ENCODE results near the gene CHD6.

Gene CHD6

DNA sequence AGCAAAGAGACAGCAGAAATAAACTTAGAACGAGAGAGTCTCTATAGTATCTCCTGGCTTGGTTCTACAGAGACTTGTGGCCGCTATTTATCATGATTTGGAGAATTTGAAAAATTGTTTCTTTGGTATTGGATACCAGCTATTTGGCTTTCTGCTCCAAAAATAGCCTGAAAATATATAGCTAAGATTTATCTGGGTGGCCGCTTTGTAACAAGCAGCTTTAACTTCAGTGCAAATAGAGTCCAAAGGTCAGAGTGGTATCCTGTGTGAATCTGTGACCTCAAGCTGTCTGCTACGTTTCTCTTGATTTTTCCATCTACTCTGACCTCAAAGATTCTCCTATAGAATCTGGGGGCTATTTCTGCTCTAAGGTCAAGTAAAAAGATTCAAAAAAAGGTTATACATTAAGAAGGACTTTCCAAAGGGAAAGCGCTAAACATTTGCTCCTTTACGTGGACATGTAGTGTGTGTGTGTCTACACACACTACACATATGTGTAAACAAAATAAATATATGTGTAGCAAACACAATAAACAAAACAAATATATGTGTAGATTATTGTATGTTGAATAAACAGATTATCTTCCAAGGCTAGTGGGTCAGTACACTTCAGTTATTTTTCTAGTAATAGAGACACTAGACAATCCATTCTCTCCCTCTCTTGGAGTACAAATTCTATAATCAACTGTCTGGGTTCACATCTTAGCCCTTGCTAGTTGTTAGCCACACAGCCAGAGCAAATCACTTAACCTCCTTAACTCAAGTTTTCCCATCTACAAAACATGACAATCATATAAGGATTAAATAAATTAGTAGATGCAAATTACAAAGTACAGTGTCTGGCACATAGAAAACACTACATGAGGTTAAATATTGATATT lies 40.8 kb downstream of the CHD6 start:
- no peak for DNase-seq

DNA sequence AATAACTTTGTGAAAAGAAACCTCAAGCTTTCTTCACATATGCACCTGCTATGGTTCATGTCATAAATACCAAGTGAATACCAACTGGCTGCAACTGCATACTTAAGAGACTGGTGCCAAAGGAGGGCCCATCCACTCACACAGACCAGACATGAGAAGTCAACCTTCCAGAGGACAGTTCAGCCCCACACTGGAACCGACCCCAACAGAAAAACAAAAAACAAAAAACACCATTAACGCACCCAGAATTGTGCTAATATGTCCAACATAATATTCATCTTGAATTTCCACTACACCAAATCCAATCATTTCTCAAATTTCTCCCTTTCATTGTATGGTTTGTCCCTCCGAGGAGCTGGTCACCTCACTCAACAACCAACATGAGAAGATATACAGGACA lies 42.8 kb downstream of the CHD6 start:
- no peak for DNase-seq

DNA sequence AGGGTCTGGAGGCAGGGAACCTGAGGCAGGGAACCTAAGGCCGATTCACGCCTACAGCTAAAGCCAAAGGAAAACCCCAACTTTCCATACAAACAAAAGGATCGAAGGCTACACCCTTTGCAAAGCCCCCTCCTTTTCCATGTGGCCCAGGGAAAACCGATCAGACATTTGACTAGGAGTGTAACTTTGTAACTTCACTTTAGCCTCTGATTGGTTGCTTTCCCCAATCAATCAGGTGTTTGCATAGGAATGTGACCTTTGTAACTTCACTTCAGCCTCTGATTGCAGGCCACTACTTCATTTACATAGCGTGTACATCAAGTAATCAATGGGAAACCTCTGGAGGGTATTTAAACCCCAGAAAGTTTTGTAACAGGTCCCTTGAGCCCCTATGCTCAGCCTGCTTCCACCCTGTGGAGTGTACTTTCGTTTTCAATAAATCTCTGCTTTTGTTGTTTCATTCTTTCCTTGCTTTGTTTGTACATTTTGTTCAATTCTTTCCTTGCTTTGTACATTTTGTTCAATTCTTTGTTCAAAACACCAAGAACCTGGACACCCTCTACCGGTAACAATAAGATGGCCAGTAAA lies 43.3 kb downstream of the CHD6 start:
- no peak for DNase-seq

DNA sequence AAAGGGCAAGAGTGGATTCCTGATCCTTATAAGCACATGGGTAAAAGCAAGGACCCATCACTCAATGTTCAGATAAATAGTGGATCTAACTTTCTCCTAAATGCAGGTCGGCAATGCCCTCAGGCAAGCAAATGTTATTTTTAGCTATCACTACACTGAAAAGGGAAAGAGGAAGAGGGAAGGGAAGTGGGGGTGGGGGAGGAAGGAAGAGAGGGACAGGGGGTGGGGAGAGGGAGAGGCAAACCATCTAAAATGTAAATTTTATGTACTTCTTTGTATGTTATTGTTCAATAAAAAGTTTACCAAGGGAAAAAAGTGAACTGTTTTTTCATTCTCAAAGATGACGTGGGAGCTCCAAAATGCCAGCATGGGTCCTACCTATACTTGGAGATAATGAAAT lies 44.2 kb downstream of the CHD6 start:
- DNase-seq: no peak

DNA sequence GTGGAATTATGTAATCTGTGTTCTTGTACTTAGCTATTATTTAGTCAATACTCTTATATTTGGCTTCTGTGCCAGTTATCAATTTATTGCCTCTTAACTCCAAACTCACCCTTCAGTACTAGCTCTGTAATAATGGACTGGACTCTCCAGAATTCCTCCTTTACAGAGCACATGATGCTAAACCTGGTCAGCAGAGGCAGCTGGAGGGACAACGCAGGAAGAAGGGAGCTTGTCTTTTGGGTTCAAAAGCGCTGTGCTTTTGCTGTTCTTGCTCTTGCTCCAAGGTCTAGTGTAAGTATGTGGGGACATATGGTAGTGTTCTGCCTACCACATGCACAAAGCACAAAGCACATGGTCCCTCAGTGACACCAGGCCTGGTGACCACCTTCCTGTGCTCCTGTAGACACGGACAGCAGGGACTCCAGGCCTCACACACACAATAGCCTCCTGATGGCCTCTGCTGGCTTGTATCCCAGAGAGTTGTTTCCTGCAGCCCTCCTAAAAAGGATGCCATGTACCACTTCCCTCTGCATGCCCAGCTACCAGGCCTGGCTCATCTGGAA lies 46.1 kb downstream of the CHD6 start:
- DNase-seq: no peak

DNA sequence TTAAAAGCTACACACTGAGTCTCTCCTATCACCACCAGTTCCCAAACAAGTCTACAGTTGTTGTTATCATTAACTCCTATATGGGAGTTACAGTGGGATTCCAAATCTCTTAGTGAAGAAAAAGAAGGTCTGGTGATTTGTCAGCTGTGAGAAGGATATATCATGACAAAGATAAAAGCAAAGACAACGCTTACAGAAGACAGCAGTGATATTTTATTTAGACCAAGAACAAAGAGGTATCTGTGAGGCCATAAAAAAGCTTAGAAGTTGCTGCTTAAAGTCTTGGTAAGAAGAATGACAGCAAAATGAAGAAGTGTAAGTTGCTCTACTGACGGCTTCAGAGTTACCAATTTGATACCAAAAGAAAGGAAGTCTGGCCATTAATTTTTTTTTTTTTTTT lies 47.2 kb downstream of the CHD6 start:
- DNase-seq: no peak

DNA sequence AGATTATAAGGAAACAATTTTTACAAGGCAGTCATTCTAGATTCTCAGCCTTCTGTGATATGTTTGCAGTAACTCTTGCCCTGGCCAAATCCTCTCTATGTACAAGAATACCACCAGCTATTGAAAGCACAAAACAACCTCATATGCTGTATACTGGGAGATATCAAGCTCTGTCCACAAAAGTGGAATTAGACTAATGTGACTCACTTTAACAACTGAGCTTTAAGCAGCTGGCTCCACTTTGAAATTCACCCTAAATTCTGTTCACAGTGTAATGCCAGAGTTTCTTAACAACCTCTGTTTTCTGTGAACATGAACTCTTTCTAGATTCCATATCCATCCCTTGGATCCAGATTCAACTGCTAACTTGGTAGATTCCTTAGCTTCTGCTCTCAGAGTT lies 47.6 kb downstream of the CHD6 start:
- DNase-seq: no peak

DNA sequence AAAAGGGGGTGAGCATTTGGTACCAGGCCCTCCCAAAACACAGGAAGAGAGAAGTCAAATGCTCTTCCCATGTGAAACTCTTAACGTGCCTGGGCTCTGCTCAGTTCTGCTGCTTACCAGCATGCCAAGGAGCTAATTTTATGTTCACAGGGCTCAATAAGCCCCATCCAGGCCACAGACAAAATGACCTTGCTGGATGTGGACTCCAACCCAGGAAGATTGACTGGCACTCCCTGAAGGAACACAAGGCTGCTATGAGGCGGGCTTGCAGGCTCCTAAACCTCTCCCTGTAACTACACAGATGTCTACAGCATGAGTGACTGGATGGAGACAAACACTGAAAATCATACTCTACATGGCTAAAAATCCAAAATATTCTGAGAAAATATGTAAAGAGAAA lies 50.6 kb downstream of the CHD6 start:
- DNase-seq: no peak

DNA sequence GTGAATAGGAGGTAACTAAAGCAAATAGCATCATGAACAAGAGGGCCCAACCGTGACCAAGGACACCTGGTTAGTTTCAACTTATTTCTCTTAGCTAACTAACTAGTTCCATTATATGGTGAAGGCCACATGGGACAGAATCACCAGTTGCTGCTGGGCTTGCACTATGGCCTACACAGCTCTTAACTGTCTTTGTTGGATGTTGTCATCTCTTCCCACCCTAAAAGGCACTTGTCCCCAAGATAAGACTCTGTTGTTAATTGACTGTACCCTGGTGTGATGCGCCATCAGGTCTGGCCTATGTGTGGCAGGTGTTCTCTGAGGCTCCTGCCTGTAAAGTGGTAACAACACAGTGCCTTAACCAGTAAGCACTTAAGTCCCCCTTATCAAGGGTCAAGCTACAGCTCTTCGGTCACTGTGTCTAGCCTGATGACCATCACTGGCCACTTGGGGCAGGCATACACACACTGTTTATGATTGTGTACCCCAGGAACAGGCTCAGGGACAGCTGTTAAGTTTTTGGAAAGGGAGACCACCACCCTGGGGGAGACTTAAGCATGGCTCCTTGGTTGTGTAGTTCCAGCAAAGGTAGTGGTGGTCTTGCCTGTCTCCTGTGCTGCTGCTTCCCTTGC lies 51.2 kb downstream of the CHD6 start:
- no peak for DNase-seq

DNA sequence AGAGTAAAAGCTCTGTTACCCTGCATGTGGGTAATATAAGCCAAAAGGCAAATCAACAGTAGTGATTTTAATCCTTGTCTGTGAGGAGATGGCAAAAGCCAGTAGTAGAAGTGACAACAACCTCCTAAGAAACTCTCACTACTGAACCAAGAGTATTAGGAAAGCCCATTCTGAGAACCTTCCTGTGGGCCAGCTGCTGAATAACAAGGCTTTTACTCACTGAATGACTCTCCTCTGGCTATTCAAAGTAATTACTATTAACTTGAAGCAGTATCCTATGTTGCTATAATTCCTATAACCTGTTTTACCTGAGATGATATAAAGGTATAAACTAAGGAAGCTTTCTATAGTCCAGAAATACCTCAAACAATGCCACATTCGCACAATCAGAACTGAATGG lies 55.1 kb downstream of the CHD6 start:
- DNase-seq: no peak

DNA sequence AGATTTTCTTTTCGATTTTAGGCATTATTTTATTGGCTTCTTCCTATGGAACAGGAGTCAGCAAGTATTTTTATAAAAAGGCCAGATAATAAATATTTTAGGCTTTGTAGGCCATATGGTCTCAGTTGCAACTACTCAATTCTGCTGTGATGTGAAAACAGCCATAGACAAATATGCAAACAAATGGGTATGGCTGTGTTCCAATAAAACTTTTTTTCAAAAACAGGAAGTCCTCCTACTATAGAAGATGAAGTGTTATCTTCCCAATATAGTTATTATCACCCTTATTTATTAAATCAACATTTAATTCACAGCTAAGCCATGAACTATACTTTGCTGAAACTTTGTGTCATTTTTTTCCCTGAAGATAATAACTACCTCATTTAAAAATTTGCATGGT lies 57.2 kb downstream of the CHD6 start:
- DNase-seq: no peak

DNA sequence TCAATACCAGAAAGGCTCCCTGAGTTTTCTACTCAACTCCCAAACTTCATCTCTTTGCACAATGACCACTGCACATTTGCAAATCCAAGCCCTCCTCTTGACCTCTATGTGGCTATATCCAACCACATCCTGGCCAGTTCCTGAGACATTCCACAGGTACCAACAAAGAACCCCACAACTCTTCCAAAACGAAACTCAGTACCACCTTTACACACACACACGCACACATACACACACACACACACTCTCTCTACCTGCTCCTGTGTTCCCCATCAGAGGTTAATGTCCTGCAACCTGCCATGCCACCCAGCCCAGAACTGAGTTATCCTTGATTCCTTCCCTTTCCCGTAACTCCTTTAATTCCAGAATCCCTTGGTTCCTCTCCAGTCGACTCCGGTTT lies 58.5 kb downstream of the CHD6 start:
- no peak for DNase-seq

DNA sequence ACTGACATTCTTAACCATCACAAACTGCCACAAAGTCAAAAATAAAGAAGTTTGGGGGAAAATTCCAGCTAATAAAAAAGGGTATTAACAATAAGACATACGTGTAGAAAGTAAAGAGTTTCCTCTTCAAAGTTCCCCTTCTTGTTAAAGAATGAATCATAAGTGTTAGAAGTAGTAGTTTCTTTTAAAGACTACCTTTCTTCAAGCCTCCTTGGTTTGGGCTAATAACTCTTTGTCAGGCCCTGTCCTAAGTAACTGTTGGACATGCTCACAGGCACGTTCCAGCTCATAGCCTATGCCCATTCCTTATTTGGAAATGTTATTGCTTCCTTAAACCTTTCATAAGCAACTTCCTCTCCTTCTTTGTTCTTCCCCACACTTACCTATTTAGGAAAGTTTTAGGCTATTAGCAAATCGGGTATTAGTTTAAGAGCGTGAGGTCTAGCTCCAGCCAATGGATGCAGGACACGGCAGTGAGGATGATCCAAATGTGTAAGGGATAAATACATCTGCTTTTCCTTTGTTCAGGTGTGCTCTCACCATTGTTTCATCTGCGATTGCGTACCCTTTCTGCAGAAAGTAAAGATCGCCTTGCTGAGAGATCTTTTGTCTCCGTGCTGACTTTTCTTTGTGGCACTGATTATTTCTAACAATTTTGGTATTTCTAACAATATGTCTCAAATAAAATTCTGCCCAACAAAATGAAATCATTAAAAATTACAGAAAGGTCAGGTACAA lies 64.9 kb downstream of the CHD6 start:
- DNase-seq: no peak

DNA sequence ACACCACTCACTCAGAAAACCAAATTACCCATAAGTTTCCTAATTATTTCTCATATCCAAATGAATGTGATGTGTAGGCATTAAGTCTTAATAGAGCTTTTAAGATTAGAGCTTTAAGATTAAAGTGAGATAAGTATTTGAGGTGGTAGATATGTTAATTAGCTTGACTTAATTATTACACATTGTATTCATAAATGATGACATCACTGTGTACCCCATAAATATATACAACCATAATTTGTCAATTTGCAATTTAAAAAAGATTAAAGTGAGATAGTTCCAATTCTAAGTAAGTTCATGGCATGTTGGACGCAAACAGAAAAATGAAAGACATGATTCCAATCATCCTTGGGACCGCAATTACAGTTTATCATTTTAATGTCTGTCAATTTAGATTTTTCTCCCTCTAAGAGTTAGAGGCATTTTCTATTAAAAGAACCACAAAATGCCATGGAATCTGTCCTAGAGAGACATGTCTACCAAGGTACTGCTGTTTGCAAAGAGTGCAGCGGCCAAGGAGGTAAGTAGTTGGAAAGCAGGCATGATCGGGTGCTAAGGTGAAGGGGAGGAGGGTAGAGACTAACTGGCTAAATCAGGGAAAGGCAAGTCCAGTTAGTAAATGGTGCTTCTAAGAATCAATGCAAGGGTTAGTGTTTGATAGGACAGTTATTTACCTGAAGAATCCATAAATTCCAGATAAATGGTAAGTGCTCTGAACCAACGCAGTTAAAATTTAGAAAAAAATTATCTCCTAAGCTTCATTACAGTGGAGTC lies 65.7 kb downstream of the CHD6 start:
- no peak for DNase-seq

DNA sequence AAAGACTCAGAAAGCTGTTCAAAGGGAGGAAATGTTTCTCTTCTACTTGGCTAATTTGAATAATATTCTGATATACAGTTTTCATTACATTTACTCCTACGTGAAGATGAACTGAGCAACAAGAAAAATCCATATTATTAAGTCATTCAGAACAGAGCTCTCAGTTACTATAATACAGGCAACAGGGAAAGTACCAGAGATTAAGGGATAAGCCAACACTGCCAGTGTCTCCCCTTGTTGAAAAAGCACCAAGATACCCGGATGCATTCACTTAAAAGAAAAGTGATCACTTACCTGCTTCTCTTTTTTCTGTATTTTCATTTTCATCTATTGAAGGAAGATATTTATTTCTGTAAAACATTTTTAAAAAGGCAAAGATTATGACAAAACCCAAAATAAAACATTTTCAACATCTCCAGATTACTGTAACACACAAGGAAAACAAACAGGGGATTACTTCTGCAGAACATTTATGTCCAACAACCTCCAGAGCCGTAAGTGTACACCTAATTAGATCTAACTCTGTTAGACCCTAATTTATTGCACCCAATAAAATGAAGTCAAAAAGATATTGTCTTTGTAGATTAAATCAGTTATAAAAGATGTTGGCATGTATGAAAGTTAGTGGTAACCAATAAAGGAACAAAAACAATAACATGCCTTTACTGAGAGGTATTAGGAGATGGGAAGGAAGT lies 67.0 kb downstream of the CHD6 start:
- no peak for DNase-seq

DNA sequence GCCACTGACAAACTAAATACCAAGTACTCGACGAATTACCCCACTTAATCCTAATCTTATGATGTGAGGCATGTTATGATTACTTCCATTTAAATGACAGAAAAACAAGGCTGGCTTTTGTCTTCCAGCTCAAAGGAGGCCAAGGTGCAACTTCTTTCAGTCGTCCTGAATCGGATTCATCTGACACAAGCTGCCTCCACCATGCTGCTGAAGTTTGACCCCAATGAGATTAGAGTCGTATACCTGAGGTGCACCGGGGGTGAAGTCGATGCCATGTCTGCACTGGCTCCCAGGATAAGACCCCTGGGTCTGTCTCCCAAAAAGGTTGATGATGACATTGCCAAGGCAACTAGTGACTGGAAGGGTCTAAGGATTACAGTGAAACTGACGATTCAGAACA lies 71.0 kb downstream of the CHD6 start:
- no peak for DNase-seq

DNA sequence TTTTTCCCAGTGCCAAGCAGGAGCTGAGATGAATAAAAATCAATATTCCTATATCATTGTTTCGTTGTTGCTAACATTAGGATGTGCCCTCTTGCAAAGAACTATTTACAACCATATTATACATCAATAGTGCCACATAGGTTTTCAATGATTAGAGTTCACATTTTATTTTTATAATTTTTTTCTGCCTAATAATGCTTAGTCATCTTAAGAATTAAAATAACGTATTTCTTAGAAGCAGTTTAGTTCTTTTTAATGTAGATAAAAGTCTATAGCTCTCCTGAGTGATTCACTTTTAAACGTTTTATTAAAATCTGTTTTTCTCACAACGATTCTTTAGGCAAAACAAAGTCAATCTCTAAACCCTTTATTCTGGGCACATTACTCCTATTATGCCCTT lies 71.6 kb downstream of the CHD6 start:
- no peak for DNase-seq

DNA sequence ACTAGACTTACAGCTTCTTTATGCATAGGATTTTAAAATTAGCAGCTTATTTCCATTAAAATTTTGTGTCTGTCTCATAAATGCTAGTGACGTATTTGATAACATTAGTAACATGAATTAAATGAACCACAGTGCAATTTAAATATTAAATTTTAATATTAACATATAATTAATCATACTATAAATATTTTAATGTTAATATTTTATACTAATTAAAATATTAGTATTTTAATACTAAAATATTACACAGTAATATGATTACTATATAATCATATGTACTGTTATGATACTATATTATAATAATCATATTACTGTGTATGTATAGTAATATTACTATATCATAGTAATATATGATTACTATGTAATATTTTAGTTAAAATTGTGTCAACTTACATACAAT lies 73.7 kb downstream of the CHD6 start:
- DNase-seq: no peak

DNA sequence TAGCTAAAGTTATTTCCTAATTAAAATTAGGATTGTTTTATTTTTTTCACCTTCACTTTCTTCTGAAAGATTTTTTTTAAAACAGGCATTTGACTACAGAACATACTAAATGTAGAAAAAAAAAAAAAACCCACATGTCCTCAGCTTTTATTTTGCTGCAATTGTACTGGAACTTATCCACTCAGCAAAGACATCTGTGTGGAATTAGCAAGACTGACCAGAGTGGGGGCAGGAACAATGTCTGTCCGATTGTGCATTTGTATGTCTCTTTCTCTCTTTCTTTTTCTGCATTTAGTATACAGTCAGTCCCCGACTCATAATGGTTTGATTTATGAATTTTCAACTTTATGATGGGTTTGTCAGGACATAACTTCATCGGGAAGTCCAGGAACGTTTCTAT lies 77.3 kb downstream of the CHD6 start:
- no peak for DNase-seq

DNA sequence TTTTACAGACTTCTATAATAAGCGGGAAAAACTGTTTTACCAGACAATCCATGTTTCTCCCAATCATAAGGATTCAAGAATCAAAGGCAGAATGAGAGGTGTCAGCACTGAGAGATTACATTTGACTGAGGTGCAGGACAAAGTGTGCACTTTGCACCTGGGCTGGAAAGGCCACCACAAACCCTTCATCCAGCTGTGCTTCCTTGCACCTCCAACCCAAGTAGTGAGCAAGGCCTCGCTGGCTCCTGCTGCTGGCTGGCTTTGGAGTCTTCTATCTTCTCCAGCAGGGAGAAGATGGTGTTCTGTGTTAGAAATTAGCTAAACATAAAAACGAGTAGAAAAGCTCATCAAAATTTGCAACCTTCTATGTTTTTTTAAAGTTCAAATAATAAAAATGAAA lies 77.7 kb downstream of the CHD6 start:
- no peak for DNase-seq

DNA sequence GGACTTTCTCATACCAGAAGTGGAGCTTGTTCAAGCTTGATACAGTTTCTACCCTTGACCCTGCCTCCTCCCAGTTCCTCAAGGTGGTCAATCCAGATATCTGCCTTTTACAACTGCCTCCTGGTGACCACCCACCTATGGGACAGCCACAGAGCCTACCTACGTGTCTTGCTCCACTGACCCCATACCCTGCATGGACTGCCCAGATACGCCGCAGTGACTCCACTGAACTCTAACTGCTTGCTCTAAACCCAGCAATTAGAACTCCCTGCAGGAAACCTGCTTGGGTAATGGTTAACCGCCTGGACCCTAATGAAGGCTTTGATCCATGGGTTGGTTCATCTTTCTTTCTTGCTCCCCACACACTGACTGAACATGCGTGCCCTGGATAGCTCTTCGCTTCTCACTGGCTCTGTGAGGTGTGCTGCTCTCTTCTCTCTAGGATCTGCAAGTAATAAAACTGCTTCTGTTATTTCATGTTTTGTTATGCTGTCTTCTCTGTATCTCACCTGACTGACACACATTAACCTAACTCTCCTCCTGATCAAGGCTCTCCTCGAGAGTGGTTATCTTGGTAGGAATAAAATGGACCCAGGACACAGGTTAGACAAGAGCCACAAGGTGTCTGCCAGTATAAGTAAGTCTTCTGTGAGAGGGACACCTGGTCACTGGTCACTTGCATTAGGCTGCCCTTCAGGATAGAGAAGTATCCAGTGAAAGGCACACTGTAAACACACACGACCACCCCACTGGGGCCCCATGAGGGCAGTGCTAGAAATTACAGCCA lies 79.2 kb downstream of the CHD6 start:
- DNase-seq: no peak

All from stimulated activated CD4-positive, alpha-beta T cell treated with anti-CD3 and anti-CD28 coated beads, Interleukin-4, amount 100 ng/mL, for 4 hours (primary cell).